Loucy (cell line): ENCODE results near the gene DOP1A.

Experiments
- H2AFZ ChIP-seq: fragments of 200-600 bp; sonication (generic); 2 replicates; pipeline ENCODE4 v1.6.0; 2016; ENCODE audit warnings: antibody characterized with exemption, mild to moderate bottlenecking, low read length, moderate library complexity
- H3F3A ChIP-seq: fragments of 200-600 bp; 2 replicates; pipeline ENCODE4 v1.6.0; 2016; ENCODE audit warnings: antibody characterized with exemption, low read depth, mild to moderate bottlenecking
- H3K27me3 ChIP-seq: fragments of 200-600 bp; sonication (generic); 2 replicates; pipeline ENCODE4 v1.6.1; 2014; ENCODE audit warnings: low read length, mild to moderate bottlenecking; ENCODE audit not compliant: insufficient read depth, poor library complexity, severe bottlenecking
- H3K36me3 ChIP-seq: fragments of 200-600 bp; sonication (generic); 2 replicates; pipeline ENCODE4 v1.6.1; 2016; ENCODE audit warnings: low read length; ENCODE audit not compliant: insufficient read depth
- H3K4me1 ChIP-seq: fragments of 200-600 bp; sonication (generic); 2 replicates; pipeline ENCODE4 v1.5.1; 2014; ENCODE audit warnings: low read length, mild to moderate bottlenecking; ENCODE audit not compliant: insufficient read depth, poor library complexity, severe bottlenecking
- H3K4me2 ChIP-seq: fragments of 200-600 bp; sonication (generic); 2 replicates; pipeline ENCODE4 v1.6.0; 2014; ENCODE audit warnings: antibody characterized with exemption, low read length, low read depth, mild to moderate bottlenecking; ENCODE audit not compliant: poor library complexity, severe bottlenecking
- H3K4me3 ChIP-seq: fragments of 200-600 bp; sonication (generic); 2 replicates; pipeline ENCODE4 v1.5.1; 2014; ENCODE audit warnings: low read length, mild to moderate bottlenecking, mixed read lengths; ENCODE audit not compliant: poor library complexity, severe bottlenecking
- H3K79me2 ChIP-seq: fragments of 200-600 bp; sonication (generic); 2 replicates; pipeline ENCODE4 v1.6.1; 2014; ENCODE audit warnings: low read length; ENCODE audit not compliant: insufficient read depth
- H3K9ac ChIP-seq: fragments of 200-600 bp; sonication (generic); 2 replicates; pipeline ENCODE4 v1.6.0; 2014; ENCODE audit warnings: mild to moderate bottlenecking, low read depth, low read length, moderate library complexity; ENCODE audit not compliant: poor library complexity, severe bottlenecking
- H3K9me2 ChIP-seq: fragments of 200-600 bp; sonication (generic); replicated peaks from 2 replicates; pipeline ENCODE4 v1.6.1; 2016; ENCODE audit warnings: low read depth, low read length, mixed read lengths
- H3K9me3 ChIP-seq: fragments of 200-600 bp; sonication (generic); 2 replicates; pipeline ENCODE4 v1.6.1; 2014; ENCODE audit warnings: mild to moderate bottlenecking, antibody characterized with exemption, low read length, low read depth; ENCODE audit not compliant: insufficient read depth
- H4K20me1 ChIP-seq: fragments of 200-600 bp; sonication (generic); 2 replicates; pipeline ENCODE4 v1.6.0; 2014; ENCODE audit warnings: antibody characterized with exemption, low read length, mild to moderate bottlenecking; ENCODE audit not compliant: insufficient read depth, poor library complexity, severe bottlenecking
- CTCF ChIP-seq: fragments of 200-600 bp; sonication (generic); conservative IDR thresholded peaks from 2 replicates; pipeline ENCODE4 v1.5.1; 2014; ENCODE audit warnings: mild to moderate bottlenecking, antibody characterized with exemption, low read length
- EZH2phosphoT487 ChIP-seq: fragments of 200-600 bp; IDR thresholded peaks from 2 replicates; pipeline ENCODE4 v1.6.1; 2018; ENCODE audit warnings: antibody characterized with exemption, mild to moderate bottlenecking, moderate library complexity, borderline replicate concordance

The DOP1A gene, protein sequence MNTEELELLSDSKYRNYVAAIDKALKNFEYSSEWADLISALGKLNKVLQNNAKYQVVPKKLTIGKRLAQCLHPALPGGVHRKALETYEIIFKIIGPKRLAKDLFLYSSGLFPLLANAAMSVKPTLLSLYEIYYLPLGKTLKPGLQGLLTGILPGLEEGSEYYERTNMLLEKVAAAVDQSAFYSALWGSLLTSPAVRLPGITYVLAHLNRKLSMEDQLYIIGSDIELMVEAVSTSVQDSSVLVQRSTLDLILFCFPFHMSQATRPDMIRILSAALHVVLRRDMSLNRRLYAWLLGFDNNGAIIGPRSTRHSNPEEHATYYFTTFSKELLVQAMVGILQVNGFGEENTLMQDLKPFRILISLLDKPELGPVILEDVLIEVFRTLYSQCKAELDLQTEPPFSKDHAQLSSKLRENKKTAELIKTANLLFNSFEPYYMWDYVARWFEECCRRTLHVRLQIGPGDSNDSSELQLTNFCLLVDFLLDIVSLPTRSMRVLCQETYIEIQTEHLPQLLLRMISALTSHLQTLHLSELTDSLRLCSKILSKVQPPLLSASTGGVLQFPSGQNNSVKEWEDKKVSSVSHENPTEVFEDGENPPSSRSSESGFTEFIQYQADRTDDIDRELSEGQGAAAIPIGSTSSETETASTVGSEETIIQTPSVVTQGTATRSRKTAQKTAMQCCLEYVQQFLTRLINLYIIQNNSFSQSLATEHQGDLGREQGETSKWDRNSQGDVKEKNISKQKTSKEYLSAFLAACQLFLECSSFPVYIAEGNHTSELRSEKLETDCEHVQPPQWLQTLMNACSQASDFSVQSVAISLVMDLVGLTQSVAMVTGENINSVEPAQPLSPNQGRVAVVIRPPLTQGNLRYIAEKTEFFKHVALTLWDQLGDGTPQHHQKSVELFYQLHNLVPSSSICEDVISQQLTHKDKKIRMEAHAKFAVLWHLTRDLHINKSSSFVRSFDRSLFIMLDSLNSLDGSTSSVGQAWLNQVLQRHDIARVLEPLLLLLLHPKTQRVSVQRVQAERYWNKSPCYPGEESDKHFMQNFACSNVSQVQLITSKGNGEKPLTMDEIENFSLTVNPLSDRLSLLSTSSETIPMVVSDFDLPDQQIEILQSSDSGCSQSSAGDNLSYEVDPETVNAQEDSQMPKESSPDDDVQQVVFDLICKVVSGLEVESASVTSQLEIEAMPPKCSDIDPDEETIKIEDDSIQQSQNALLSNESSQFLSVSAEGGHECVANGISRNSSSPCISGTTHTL (N-terminal part only)

DNA sequence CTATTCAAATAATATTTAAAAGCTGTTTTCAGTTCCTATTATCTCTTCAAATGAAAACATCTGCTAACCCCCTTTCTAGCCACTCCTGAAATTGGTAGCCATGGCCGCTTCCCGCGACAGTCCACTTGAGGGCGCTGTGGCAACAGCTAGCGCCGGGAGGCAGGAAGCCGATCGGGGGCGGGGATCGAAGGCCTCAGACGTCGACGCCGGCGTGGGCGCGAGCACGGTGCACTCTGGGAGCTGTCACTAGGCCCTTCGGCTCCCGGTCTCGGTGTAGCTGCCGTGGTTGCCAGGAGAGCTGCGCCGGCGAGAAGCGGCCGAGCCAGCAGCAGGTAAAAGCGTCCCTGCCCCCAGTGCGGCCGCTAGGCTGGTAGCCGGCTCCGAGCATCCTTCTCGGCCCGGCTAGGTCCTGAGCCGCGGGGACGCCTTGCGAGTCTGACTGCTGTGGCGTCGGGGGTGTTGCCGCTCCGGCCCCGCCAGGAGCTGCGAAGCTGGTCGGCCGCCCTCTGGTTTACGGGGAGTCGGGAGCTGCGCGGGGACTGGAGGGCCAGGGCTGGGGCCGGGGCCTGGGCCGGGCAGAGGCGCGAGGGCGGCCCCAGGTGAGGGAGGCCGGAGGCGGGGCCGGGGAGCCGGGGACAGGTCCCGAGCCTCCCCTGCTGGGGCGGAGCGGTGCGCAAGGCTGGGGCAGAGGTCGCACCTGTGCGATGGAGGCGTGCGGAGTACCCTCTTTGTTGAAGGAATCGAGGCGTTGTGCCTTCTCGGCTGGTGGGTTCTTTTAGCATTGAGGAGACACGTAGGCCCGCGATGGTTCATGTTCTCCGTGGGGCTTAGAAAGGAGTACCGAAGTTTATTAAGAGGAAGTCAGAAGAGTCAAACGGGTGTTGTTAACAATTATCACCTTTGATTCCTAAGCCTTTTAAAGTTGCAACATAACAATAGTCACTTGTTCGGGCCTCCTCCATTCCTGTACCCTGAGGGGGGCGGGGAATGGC, at the start of gene DOP1A:
DOP1A (plus strand) TSS at position 224 of the 992 bp plus-strand sequence. CDS start 29,307 bp downstream, outside the sequence.
- no peak for TF ChIP-seq EZH2phosphoT487
- TF ChIP-seq CTCF, result peak; percentile 91
- no peaks in the 10 kb centered on the region for H3K36me3 ChIP-seq
- peak within 1 kb of the TSS; percentile 90 for H3K4me2 ChIP-seq
- H3F3A ChIP-seq, result no peaks in the 10 kb centered on the region
- peaks cover 35% of the 10 kb centered on the region for H3K79me2 ChIP-seq
- no peaks in the 10 kb centered on the region for H4K20me1 ChIP-seq
- H3K9ac ChIP-seq, result peak within 1 kb of the TSS; percentile 71
- H3K4me3 ChIP-seq, result peak within 1 kb of the TSS; percentile 81
- H3K27me3 ChIP-seq, result no peaks in the 10 kb centered on the region
- no peaks in the 10 kb centered on the region for H3K9me2 ChIP-seq
- peaks cover 60% of the 10 kb centered on the region for H3K4me1 ChIP-seq
- no peaks in the 10 kb centered on the region for H3K9me3 ChIP-seq
- peak within 1 kb of the TSS; percentile 81 for H2AFZ ChIP-seq

- Histone ChIP-seq H3K4me3 (no peak overlapping the region), H3K9ac (no peak overlapping the region), H3K4me1 (no peaks in the 10 kb centered on the region), H2AFZ (no peak overlapping the region), H3F3A (no peaks in the 10 kb centered on the region), H3K27me3 (no peaks in the 10 kb centered on the region), H3K9me3 (no peaks in the 10 kb centered on the region), H3K9me2 (no peaks in the 10 kb centered on the region), H4K20me1 (no peaks in the 10 kb centered on the region), H3K36me3 (peaks cover 10% of the 10 kb centered on the region; the same call in 1 of the 2 replicates), H3K4me2 (no peak overlapping the region), H3K79me2 (no peaks in the 10 kb centered on the region)
- TF ChIP-seq EZH2phosphoT487 (no peak), CTCF (no peak)
Observed at GRCh38 chr6:83019741-83020140, 47.7 kb upstream of the DOP1A start.
